ENCODE results near the gene MIA2. TPM values are rescaled to one million over a fixed set of nuclear protein-coding genes. Genes with fewer than 3 reads are reported as not detected.
"Not testable (repeated sequence)": the region's sequence is repeated elsewhere in the genome, so short reads cannot be mapped to it uniquely, and the experiment has no call there.

Gene MIA2
- total RNA-seq, 1 donor from 2014 or later: 34.2 TPM

- no peak for TF ChIP-seq CTCF (IDR thresholded peaks at IDR 0.05)
- intact Hi-C loops (cut with DNase I): no loop called here
- no peak overlapping the region for H3K27ac ChIP-seq
- DNase-seq (no peak), ATAC-seq (no peak)
- no peak overlapping the region for H3K4me3 ChIP-seq
- H3K4me1 ChIP-seq: no peaks in the 10 kb centered on the region
- H3K27me3 ChIP-seq (ENCODE audit: low read depth): no peaks in the 10 kb centered on the region
- H3K36me3 ChIP-seq: no peaks in the 10 kb centered on the region
- H3K9me3 ChIP-seq: no peaks in the 10 kb centered on the region
Observed at GRCh38 chr14:39240769-39241168, 7.1 kb downstream of the MIA2 start.

DNA sequence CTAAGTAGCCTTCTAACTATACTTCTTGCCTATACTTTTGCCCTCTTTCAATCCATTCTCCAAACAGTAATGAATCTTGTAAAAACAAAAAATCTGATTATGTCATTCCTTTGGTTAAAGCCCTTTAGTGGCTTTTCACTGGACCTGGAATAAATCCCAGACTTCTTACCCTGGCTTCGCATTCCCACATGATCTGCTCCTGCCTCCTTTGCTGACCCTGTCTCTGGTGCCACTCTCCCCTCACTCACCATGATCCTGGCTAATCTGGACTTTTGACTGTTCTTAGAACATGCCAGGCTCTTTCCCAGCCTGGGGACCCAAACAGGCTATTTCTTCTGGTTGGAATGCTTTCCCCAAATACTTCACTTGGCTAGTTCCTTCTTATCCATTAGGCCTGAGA, 7.9 kb downstream of the MIA2 start:
- ATAC-seq: no peak
- no peak overlapping the region for H3K4me3 ChIP-seq
- TF ChIP-seq CTCF (IDR thresholded peaks at IDR 0.05): no peak
- no peaks in the 10 kb centered on the region for H3K27me3 ChIP-seq (ENCODE audit: low read depth)
- H3K36me3 ChIP-seq: no peaks in the 10 kb centered on the region
- no peak overlapping the region for H3K27ac ChIP-seq
- intact Hi-C loops (cut with DNase I): no loop called here
- H3K9me3 ChIP-seq: no peaks in the 10 kb centered on the region
- no peaks in the 10 kb centered on the region for H3K4me1 ChIP-seq
- no peak for DNase-seq

DNA sequence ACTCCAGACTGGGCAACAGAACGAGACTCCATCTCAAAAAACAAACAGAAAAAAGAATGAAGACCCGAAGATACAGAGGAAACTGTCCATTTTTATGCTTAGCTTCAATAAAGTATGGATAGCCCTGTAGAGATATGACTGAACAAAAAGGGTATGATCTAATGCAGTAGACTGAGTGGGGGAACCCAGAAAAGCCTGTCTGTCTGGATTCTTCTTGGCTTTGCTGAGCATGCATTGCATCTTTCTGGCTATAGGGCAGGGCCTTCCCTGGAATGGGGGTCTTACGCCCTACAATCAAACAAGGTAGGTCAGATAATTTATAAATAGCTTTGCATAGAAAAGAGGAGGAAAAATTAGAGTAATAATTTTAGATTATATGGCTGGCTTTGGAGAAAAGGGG, 10.1 kb downstream of the MIA2 start:
- intact Hi-C loops (cut with DNase I): no loop called here
- ATAC-seq: no peak
- Histone ChIP-seq H3K4me1 (no peaks in the 10 kb centered on the region), H3K36me3 (no peaks in the 10 kb centered on the region), H3K27me3 (ENCODE audit: low read depth) (no peaks in the 10 kb centered on the region), H3K4me3 (no peak overlapping the region), H3K9me3 (no peaks in the 10 kb centered on the region), H3K27ac (no peak overlapping the region)
- no peak for TF ChIP-seq CTCF (IDR thresholded peaks at IDR 0.05)
- DNase-seq: no peak

DNA sequence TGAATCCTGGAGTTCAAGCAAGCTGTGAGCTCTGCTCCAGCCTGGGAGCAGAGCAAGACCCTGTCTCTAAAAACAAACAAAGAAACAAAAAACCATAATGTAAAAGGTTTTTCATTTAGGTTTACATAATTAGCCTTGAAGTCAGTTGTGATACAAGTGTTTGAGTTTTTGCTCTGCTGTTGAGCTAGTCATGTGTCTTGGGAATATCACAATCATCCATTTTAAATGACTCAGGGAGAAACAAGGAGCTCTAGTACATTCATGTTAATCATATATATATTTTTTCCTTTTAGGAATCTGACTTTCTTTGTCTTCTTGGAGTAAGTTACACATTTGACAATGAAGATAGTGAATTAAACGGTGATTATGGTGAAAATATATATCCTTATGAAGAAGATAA, 12.9 kb downstream of the MIA2 start:
- Histone ChIP-seq H3K9me3 (no peaks in the 10 kb centered on the region), H3K4me1 (no peaks in the 10 kb centered on the region), H3K36me3 (no peaks in the 10 kb centered on the region), H3K27ac (no peak overlapping the region), H3K4me3 (no peak overlapping the region), H3K27me3 (ENCODE audit: low read depth) (no peaks in the 10 kb centered on the region)
- ATAC-seq: no peak
- DNase-seq: no peak
- intact Hi-C loops (cut with DNase I): no loop called here
- TF ChIP-seq CTCF (IDR thresholded peaks at IDR 0.05): no peak

- Histone ChIP-seq H3K27ac (no peak overlapping the region), H3K27me3 (ENCODE audit: low read depth) (no peaks in the 10 kb centered on the region), H3K4me1 (no peaks in the 10 kb centered on the region), H3K9me3 (no peaks in the 10 kb centered on the region), H3K36me3 (no peaks in the 10 kb centered on the region), H3K4me3 (no peak overlapping the region)
- no peak for TF ChIP-seq CTCF (IDR thresholded peaks at IDR 0.05)
- ATAC-seq (no peak), DNase-seq (no peak)
- intact Hi-C loops (cut with DNase I): no loop called here
Observed at GRCh38 chr14:39247256-39247655, 13.5 kb downstream of the MIA2 start.

DNA sequence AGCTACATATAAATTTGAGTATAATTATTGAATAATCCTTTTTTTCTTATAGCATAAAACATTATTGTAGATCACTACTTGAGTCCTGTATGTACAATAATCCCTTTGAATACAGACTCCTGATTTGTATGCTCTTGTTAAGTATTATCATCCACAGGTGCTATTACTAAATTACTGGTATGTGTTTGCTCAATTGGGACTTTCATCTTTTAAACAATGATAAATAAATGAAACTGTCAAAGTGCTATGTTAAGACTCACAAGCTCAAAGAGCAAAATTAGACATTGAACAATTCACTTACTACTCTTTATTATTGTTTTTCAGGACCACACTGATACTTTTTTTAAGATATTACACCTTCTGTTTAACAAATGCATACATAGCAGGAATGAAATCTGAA, 17.8 kb downstream of the MIA2 start:
- H3K27me3 ChIP-seq (ENCODE audit: low read depth): no peaks in the 10 kb centered on the region
- DNase-seq (no peak), ATAC-seq (no peak)
- intact Hi-C loops (cut with DNase I): no loop called here
- H3K4me3 ChIP-seq: no peak overlapping the region
- no peak overlapping the region for H3K27ac ChIP-seq
- H3K9me3 ChIP-seq: no peaks in the 10 kb centered on the region
- no peak for TF ChIP-seq CTCF (IDR thresholded peaks at IDR 0.05)
- H3K36me3 ChIP-seq: no peaks in the 10 kb centered on the region
- no peaks in the 10 kb centered on the region for H3K4me1 ChIP-seq

- H3K9me3 ChIP-seq; ATAC-seq; DNase-seq; H3K27ac ChIP-seq; H3K36me3 ChIP-seq; intact Hi-C loops (cut with DNase I); H3K27me3 ChIP-seq (ENCODE audit: low read depth); H3K4me1 ChIP-seq; H3K4me3 ChIP-seq: not testable (repeated sequence)
Observed at GRCh38 chr14:39257388-39257787, 23.7 kb downstream of the MIA2 start.

Measured in lower lobe of right lung (tissue), 2 donors.